Measurements from ENCODE around the gene ZNF423. TPM values are rescaled to one million over a fixed set of nuclear protein-coding genes. Genes with fewer than 3 reads are reported as not detected.

ZNF423 gene
- total RNA-seq, 4 donors from 2014 or later: 4.1 to 20.2 (median 10.3) TPM

DNA sequence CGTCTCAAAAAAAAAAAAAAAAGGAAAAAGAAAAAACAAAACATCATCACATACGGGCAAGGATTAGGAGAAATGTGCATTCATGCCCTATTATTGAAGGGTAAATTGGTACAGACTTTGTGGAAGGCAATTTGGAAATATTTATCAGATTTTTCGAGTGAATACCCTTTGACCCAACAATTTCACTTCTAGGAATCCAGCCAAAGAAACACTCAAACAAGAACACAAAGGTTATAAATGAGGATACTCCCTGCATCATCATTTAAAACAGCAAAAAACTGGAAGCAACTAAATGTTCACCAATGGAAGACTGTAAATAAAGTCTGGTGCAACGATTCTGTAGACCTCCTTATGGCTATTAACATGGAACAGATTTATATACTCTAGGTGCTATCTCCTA, 12.9 kb downstream of the ZNF423 start:
- TF ChIP-seq, protein P1, sequence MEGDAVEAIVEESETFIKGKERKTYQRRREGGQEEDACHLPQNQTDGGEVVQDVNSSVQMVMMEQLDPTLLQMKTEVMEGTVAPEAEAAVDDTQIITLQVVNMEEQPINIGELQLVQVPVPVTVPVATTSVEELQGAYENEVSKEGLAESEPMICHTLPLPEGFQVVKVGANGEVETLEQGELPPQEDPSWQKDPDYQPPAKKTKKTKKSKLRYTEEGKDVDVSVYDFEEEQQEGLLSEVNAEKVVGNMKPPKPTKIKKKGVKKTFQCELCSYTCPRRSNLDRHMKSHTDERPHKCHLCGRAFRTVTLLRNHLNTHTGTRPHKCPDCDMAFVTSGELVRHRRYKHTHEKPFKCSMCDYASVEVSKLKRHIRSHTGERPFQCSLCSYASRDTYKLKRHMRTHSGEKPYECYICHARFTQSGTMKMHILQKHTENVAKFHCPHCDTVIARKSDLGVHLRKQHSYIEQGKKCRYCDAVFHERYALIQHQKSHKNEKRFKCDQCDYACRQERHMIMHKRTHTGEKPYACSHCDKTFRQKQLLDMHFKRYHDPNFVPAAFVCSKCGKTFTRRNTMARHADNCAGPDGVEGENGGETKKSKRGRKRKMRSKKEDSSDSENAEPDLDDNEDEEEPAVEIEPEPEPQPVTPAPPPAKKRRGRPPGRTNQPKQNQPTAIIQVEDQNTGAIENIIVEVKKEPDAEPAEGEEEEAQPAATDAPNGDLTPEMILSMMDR (IDR thresholded peaks at IDR 0.05; ENCODE audit: low read depth): no peak

DNA sequence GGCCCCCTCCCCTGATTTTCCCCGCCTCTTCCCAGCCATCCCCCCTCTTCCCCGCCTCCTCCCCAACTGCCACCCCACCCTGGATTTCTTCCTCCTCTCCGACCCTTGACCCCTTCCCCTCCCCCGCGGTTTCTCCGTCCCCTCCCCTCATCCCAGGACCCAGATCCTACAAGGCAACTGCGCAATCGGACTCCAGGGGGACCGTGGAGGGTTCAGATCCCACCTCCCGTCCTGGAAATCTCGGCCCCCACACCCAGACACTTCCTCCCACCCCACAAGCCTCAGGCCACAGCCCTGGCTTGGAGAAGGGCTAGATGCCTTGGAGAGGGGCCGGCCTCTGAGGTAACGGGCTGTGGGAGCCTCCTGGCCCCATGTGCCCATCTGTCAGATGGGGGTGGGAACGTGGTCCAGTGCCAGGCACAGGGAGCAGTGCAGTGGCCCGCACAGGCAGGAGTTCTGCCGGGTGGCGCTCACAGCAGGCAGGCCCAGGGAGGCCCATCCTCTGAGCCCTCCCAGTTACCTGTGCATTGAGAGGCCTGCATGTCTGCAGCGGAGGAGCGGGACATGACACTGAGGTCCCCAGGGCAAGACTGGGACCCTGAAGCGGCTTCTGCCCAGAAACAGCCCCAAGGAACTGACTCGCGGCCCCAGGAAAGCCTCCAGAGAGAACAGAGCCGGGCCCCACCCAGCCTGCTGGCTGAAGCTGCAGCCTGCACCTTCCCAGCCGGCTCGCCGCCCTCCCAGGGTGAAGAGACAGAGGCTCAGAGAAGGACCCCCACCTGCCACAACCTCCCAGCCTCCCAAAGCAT, 16.7 kb downstream of the ZNF423 start:
- TF ChIP-seq, protein P1 (IDR thresholded peaks at IDR 0.05; ENCODE audit: low read depth): no peak

DNA sequence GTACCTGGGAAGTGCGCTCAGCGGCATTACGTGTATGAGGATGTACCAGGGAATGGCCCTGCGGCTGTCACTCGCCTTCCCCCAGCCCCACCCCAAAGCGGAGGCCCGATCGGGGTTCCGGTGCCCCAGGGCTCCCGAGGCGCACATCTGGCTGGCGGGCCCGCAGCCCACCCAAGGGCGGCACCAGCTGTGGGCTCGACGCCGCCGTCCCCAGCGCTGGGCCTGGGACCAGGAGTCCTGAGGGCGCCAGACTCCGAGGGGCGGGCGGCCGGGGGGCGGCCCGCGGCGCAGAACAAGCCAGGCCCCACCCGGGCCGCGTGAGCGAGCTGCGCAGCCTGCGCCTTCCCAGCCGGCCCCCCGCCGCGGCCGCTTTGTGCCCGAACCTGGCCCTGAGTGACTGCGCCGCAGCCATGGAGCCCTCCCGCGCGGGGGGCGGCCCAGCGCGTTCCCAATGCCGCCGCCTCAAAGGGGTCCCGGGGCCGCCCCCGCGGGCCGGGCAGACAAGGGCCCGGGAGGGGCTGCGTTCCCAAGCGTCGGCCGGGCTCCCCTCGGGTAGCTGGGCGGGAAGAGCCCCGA, 17.4 kb downstream of the ZNF423 start:
- TF ChIP-seq, protein P1 (IDR thresholded peaks at IDR 0.05; ENCODE audit: low read depth): no peak

DNA sequence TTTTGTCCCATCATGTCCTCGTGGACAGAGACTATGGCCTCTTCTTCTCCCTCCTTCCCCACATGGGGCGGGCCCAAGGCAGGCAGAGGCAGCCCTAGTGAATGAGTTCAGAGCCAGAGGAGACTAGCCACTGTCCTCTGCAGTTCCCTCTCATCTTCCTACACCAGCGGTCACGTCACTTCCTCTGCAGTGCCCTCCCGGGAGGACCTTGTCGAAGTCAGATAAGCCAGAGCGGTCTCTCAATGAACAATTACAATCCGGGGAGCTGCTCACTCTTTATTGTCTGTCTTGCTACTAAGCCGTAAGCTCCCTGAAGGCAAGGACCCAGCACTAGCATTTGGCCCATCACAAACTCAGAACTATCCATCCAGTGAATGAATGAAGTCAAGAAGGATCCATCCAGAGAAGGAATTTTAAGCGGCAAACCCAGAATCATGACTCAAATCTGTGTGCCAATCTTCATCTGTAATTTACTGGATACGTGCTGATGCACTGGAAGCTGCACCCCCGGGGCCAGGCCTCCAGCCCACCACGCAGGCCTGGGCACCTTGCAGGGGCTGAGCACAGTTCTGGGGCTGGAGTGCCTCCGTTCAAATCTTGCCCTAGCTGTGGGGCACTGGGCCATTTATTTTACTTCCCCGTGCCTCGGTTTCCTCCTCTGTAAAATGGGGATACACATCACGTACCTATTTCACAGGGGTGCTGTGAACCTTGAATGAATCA, 18.1 kb downstream of the ZNF423 start:
- TF ChIP-seq, protein P1 (IDR thresholded peaks at IDR 0.05; ENCODE audit: low read depth): no peak

DNA sequence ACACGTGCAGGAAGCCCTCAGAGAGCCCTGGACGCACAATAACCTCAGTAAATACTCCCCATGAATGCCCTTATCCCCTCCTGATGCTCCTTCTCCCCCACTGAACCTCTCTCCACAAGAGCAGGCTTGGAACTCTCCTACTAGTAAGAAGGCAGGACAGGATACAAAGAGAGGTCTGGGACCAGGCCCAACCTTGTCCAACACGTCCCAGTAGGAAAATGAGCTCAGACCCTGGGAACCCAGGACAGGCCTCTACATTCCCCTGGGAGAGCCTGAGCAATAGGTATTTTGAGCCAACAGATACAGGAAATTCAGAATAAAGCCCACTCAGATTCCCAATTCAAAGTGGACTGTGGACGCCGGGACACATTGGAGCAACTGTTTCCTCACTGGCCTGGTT, 19.2 kb downstream of the ZNF423 start:
- TF ChIP-seq, protein P1 (IDR thresholded peaks at IDR 0.05; ENCODE audit: low read depth): no peak

DNA sequence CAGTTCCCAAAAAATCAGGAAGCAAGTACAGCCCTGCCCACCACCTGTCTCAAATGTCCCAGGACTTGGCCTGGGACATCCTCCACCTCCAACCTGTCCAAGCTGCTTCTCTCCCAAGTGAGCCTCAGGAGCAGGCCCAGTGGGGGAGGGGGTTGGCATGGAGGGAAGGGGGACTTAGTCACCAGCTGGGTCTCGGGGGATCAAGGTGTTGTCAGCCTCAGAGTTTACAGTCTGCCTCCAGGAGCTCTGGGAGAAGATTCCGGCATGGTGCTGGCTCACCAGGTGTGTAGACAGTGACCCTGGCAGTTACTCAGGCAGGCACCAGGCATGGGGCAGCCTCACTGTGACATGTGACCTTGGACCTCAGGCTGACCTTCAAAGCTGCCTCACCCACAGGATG, 19.7 kb downstream of the ZNF423 start:
- TF ChIP-seq, protein P1 (IDR thresholded peaks at IDR 0.05; ENCODE audit: low read depth): no peak

DNA sequence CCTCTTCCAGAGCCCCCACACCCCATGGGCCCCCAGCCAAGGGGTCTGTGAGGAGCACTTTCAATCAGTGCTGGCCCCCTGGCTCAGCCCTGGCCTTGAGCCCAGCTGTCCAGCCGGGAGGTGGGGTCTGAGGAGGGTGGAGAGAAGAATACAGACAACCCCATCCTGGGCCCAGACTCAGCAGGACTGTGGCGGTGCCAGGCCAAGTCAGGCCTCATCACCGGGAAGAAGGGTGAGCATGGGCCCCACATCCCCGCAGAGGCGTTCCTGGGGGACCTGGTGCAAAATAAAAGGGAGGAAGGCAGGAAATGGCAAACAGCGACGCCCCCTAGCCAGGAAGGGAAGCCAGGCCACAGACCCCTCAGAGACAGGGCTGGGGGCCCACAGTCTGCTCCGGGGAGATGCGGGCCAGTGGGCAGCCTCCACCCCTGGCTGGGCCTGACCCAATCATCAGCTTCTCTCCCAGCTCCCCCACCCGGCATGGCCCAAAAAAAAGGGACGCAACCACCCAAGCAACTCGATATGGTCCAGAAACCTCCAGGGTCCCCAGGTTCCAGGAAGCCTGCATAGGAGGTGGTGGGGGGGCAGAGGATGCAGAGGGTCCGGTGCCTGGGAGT, 20.6 kb downstream of the ZNF423 start:
- TF ChIP-seq, protein P1 (IDR thresholded peaks at IDR 0.05; ENCODE audit: low read depth): no peak

Data from subcutaneous adipose tissue (tissue), 4 donors.